Dedifferentiated amniotic fluid mesenchymal stem cell (primary cell): ENCODE data around the gene CWH43.
"Not testable (repeated sequence)": the region's sequence is repeated elsewhere in the genome, so short reads cannot be mapped to it uniquely, and the experiment has no call there.

ENCODE experiments used
- DNase-seq: peaks from one replicate; pipeline ENCODE4 v3.0.0-alpha.2; 2016; ENCODE audit errors: extremely low spot score

CWH43 gene

DNA sequence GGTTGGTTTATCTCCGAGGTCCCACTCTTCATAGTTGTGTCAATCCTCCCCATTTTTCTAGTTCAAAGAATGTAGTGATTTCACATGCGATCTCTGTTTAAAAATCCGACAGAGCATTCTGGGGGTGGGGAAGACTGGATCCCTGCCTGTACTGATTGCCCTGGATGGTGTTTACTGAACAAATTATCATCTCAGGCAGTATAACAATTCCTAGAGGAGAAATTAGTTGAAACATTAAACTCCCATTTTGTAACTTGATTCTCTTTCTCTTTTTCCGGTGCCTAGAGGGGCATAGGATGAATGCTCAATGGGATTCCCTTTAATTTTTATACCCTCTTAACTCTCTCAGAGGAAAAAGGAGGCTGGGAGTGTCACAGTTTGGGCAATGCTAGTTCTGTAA is 10.0 kb upstream of the CWH43 start:
- DNase-seq: no peak

DNA sequence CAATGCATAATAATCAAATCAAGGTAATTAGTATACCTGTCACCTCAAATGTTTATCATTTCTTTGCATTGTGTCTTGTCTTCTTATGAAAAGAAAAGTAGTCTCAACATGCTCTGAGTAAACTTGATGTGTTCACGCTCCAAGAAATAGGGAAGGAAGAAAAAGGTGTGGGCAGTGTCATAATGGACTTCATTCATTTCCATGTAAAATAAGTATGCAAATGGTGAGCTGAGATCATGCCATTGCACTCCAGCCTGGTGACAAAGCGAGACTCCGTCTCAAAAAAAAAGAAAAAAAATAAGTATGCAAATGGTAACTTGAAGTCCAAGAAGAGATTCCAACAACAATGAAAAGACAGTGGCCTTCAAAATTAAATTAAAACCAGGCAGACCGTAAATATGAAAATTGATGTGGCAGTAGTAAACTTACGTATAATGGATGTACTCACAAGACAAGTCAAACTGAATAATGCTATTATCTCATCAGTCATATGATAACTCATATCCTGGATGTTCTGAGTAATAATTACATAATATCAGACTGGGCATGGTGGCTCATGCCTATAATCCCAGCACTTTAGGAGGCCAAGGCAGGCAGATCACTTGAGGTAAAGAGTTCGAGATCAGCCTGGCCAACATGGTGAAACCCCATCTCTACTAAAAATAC is 6.0 kb upstream of the CWH43 start:
- DNase-seq: no peak

DNA sequence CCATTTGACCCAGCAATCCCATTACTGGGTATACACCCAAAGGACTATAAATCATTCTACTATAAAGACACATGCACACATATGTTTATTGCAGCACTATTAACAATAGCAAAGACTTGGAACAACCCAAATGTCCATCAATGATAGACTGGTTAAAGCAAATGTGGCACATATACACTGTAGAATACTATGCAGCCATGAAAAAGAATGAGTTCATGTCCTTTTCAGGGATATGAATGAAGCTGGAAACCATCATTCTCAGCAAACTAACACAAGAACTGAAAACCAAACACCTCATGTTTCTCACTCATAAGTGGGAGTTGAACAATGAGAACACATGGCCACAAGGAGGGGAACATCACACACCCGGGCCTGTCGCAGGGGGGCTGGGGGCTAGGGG is 2.1 kb upstream of the CWH43 start:
- DNase-seq: not testable (repeated sequence)

- no peak for DNase-seq
Measured at GRCh38 chr4:48985602-48985975, 486 bp upstream of the CWH43 start.

- no peak for DNase-seq
Measured at GRCh38 chr4:48986654-48987164, 634 bp downstream of the CWH43 start.

DNA sequence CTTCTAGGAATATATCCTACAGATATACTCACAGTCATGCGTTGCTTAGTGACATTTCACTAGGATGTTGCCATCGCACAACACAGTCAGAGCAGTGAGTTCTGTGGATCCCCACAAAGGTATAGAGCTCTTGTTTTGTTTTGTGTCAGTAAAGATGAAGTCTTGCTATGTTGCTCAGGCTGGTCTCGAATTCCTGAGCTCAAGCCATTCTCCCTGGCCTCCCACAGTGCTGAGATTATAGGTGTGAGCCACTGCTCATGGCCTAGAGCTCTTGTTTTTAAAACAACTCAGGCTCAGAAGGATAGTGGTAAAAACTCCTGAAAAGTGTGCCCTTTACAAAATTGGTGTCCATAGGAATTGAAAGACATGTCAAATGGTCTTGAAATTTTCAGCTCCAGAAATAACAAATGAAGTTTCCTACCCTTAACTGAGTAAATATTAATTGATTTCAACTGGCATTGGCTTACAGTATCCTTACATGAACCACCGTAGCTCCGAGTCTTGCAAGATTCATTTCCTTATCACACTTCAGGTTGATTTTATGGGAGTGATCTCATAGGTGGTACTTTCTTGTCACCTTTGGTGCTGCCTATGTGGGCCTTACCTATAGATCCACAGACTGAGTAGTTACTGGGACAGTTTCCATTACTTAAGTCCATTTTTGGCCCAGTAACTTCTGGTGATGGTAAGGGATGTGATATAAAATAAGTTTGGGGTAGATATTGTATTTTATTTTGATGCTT is 3.6 kb downstream of the CWH43 start:
- no peak for DNase-seq

GRCh38 chr4:48991357-48991756 is 5.3 kb downstream of the CWH43 start:
- DNase-seq: no peak

GRCh38 chr4:48997962-48998361 is 11.9 kb downstream of the CWH43 start:
- no peak for DNase-seq

- DNase-seq: no peak
Measured at GRCh38 chr4:48998440-48998839, 12.4 kb downstream of the CWH43 start.

GRCh38 chr4:49000806-49001205 is 14.7 kb downstream of the CWH43 start:
- no peak for DNase-seq

GRCh38 chr4:49002931-49003330 is 16.9 kb downstream of the CWH43 start:
- no peak for DNase-seq

- no peak for DNase-seq
Measured at GRCh38 chr4:49018718-49019295, 32.7 kb downstream of the CWH43 start.

DNA sequence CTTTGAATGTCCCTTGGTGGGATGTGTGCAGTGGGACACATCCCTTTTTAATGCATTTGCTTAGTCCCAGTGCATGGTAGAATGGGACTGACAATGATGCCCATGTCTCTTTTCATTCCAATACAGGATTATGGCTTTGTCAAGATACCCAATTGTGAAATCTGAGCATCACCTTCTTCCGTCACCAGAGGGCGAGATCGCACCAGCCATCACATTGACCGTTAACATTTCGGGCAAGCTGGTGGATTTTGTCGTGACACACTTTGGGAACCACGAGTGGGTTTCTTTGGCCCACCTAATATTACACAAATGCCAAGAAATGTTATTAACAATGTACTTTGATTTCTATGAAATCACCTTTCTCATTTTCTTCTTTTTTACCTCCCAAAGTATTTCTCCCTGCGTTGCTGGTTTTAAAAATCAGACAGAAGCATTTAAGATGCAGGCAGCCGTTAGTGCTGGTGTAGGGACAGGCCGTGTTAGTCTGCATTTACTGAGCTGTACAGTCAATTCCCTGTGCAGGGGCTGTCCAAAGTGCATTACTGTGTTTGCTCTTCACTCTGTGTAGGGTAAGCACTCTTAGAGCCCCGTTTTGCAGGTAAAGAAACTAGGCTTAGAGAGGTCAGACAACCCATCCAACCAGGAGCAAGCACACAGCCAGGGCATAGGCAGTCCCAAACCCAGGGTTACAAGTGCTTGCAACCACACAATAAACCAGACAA is 46.5 kb downstream of the CWH43 start:
- no peak for DNase-seq

- DNase-seq: no peak
Measured at GRCh38 chr4:49036528-49036927, 50.5 kb downstream of the CWH43 start.

DNA sequence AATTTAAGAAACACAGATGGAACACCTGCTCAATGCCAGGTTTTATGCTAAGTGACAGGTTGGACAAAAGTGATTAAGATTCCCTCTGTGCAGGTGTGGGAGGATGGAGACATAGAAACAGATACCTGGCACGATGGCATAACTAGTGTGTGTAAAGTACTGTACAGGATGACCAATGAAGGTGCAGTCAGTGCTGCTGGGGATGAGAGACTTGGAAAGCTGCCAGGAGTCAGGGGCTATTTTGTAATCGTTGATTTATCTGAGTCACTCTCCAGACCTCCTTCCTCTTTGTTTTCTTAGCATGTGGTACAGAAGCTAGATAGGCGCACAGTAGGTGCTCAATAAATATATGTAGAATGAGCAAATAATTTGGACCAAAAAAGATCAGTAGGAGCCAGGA is 58.2 kb downstream of the CWH43 start:
- DNase-seq: no peak

- no peak for DNase-seq
Measured at GRCh38 chr4:49058306-49058705, 72.2 kb downstream of the CWH43 start.

GRCh38 chr4:49063670-49064069 is 77.6 kb downstream of the CWH43 start:
- no peak for DNase-seq

DNA sequence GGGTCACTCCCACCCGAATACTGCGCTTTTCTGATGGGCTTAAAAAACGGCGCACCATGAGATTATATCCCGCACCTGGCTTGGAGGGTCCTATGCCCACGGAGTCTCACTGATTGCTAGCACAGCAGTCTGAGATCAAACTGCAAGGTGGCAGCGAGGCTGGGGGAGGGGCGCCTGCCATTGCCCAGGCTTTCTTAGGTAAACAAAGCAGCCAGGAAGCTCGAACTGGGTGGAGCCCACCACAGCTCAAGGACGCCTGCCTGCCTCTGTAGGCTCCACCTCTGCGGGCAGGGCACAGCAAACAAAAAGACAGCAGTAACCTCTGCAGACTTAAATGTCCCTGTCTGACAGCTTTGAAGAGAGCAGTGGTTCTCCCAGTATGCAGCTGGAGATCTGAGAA is 86.1 kb downstream of the CWH43 start:
- not testable (repeated sequence) for DNase-seq

- DNase-seq: not testable (repeated sequence)
Measured at GRCh38 chr4:49091883-49092282, 105.8 kb downstream of the CWH43 start.

DNA sequence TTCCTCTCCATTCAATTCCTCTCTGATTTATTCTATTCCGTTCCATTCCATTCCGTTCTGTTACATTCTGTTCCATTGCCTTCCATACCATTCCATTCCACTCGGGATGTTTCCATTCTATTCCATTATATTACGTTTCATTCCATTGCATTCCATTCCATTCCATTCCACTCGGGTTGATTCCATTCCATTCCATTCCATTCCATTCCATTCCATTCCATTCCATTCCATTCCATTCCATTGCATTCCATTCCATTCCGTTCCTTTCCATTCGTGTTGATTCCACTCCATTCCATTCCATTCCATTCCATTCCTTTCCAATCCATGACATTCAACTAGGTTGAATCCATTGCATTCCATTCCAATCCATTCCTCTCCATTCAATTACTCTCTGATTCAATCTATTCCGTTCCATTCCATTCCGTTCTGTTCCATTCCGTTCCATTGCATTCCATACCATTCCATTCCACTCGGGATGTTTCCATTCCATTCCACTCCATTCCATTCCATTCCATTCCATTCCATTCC is 106.6 kb downstream of the CWH43 start:
- DNase-seq: not testable (repeated sequence)

- DNase-seq: peak; percentile 14
Measured at GRCh38 chr4:49096215-49096614, 110.1 kb downstream of the CWH43 start.

DNA sequence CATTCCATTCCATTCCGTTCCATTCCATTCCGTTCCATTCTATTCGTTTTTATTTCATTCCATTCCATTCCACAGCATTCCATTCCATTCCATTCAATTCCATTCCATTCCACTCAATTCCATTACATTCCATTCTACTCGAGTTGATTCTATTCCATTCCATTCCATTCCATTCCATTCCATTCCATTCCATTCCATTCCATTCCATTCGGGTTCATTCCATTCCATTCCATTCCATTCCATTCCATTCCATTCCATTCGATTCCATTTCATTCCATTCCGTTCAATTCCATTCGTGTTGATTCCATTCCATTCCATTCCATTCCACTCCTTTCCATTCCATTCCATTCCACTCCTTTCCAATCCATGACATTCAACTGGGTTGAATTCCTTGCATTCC is 110.6 kb downstream of the CWH43 start:
- not testable (repeated sequence) for DNase-seq
